ENCODE results near the gene NLK. TPM values are rescaled to one million over a fixed set of nuclear protein-coding genes. Genes with fewer than 3 reads are reported as not detected.

NLK gene
- total RNA-seq, 2 experiments from 2014 or later: 18.1 to 27.8 TPM

- Histone ChIP-seq H3K9me2 (ENCODE audit: insufficient read depth, low read length) (no peaks in the 10 kb centered on the region), H2AFZ (ENCODE audit: low read length) (no peak overlapping the region), H3K27ac (ENCODE audit: low read depth, low read length, poor library complexity, severe bottlenecking) (no peak overlapping the region), H3K4me2 (ENCODE audit: low read length) (no peak overlapping the region), H3K4me1 (ENCODE audit: insufficient read depth, low read length, poor library complexity, severe bottlenecking) (no peaks in the 10 kb centered on the region), H3K79me2 (ENCODE audit: insufficient read depth, low read depth, low read length) (no peaks in the 10 kb centered on the region), H3K36me3 (ENCODE audit: insufficient read depth, low read length) (peaks cover 17% of the 10 kb centered on the region; the same call in 1 of the 2 replicates), H3K9me3 (ENCODE audit: low read length) (no peaks in the 10 kb centered on the region), H4K20me1 (ENCODE audit: insufficient read depth, low read length) (no peaks in the 10 kb centered on the region), H3K4me3 (ENCODE audit: low read depth, low read length, poor library complexity, severe bottlenecking) (no peak overlapping the region)
- ChIA-PET CTCF (ENCODE audit: unreplicated experiment) (no interaction called here), POLR2A (interaction anchor here (0.7 to 1.2 kb wide), 3 partner anchors 14 to 36 kb away, joined by 3 read pairs; no protein-coding TSS in a partner anchor)
- intact Hi-C loops (cut with micrococcal nuclease; ENCODE audit: unreplicated experiment): no loop called here
- BruUV-seq (replicated peaks): no TSS peak
- DNase-seq (ENCODE audit: low spot score): no peak
- no peak for TF ChIP-seq EZH2phosphoT487 (IDR thresholded peaks at IDR 0.05; ENCODE audit: borderline replicate concordance, low read depth, low read length)
- no peak for TF ChIP-seq CTCF (conservative IDR thresholded peaks at IDR 0.05; ENCODE audit: low read length)
Observed at GRCh38 chr17:28130472-28130871, 88.0 kb downstream of the NLK start.

- Histone ChIP-seq H3K79me2 (ENCODE audit: insufficient read depth, low read depth, low read length) (no peaks in the 10 kb centered on the region), H3K4me2 (ENCODE audit: low read length) (no peak overlapping the region), H4K20me1 (ENCODE audit: insufficient read depth, low read length) (no peaks in the 10 kb centered on the region), H3K36me3 (ENCODE audit: insufficient read depth, low read length) (peaks cover 14% of the 10 kb centered on the region; the same call in 1 of the 2 replicates), H3K27ac (ENCODE audit: low read depth, low read length, poor library complexity, severe bottlenecking) (no peak overlapping the region), H2AFZ (ENCODE audit: low read length) (no peak overlapping the region), H3K4me3 (ENCODE audit: low read depth, low read length, poor library complexity, severe bottlenecking) (no peak overlapping the region), H3K9me2 (ENCODE audit: insufficient read depth, low read length) (no peaks in the 10 kb centered on the region), H3K4me1 (ENCODE audit: insufficient read depth, low read length, poor library complexity, severe bottlenecking) (no peaks in the 10 kb centered on the region), H3K9me3 (ENCODE audit: low read length) (no peaks in the 10 kb centered on the region)
- POLR2A ChIA-PET: interaction anchor here (0.6 to 1.3 kb wide), 4 partner anchors 10 to 432 kb away, joined by 3 to 6 read pairs (median 4); no protein-coding TSS in a partner anchor
- CTCF ChIA-PET (ENCODE audit: unreplicated experiment): no interaction called here
- TF ChIP-seq CTCF (conservative IDR thresholded peaks at IDR 0.05; ENCODE audit: low read length) (no peak), EZH2phosphoT487 (IDR thresholded peaks at IDR 0.05; ENCODE audit: borderline replicate concordance, low read depth, low read length) (no peak)
- DNase-seq (ENCODE audit: low spot score): no peak
- intact Hi-C loops (cut with micrococcal nuclease; ENCODE audit: unreplicated experiment): no loop called here
- BruUV-seq (replicated peaks): no TSS peak
Observed at GRCh38 chr17:28131599-28131998, 89.1 kb downstream of the NLK start.

GRCh38 chr17:28133562-28133970 is 91.1 kb downstream of the NLK start:
- intact Hi-C loops (cut with micrococcal nuclease; ENCODE audit: unreplicated experiment): no loop called here
- BruUV-seq (replicated peaks): no TSS peak
- peaks cover 11% of the 10 kb centered on the region; the same call in 1 of the 2 replicates for H3K36me3 ChIP-seq (ENCODE audit: insufficient read depth, low read length)
- H3K27ac ChIP-seq (ENCODE audit: low read depth, low read length, poor library complexity, severe bottlenecking): no peak overlapping the region
- H3K4me1 ChIP-seq (ENCODE audit: insufficient read depth, low read length, poor library complexity, severe bottlenecking): no peaks in the 10 kb centered on the region
- DNase-seq (ENCODE audit: low spot score): no peak
- no peaks in the 10 kb centered on the region for H3K9me2 ChIP-seq (ENCODE audit: insufficient read depth, low read length)
- no peaks in the 10 kb centered on the region for H4K20me1 ChIP-seq (ENCODE audit: insufficient read depth, low read length)
- POLR2A ChIA-PET: interaction anchor here (1.6 kb wide), 1 partner anchor 11 kb away, joined by 4 read pairs; no protein-coding TSS in a partner anchor
- CTCF ChIA-PET (ENCODE audit: unreplicated experiment): no interaction called here
- no peaks in the 10 kb centered on the region for H3K9me3 ChIP-seq (ENCODE audit: low read length)
- H3K4me2 ChIP-seq (ENCODE audit: low read length): no peak overlapping the region
- H3K4me3 ChIP-seq (ENCODE audit: low read depth, low read length, poor library complexity, severe bottlenecking): no peak overlapping the region
- H2AFZ ChIP-seq (ENCODE audit: low read length): no peak overlapping the region
- TF ChIP-seq EZH2phosphoT487 (IDR thresholded peaks at IDR 0.05; ENCODE audit: borderline replicate concordance, low read depth, low read length) (no peak), CTCF (conservative IDR thresholded peaks at IDR 0.05; ENCODE audit: low read length) (no peak)
- H3K79me2 ChIP-seq (ENCODE audit: insufficient read depth, low read depth, low read length): no peaks in the 10 kb centered on the region

Measured in OCI-LY7 (cell line).